ENCODE data around the gene DRG2. TPM values are rescaled to one million over a fixed set of nuclear protein-coding genes. Genes with fewer than 3 reads are reported as not detected.

Gene DRG2
- total and polyA plus RNA-seq, 2 donors (not counting 1 experiment from before 2014, with no cell fraction given) = 58.7 to 67.8 TPM

- no peak overlapping the region for H3K9ac ChIP-seq (ENCODE audit: low read length)
- H3K27ac Mint-ChIP-seq = no peak overlapping the region
- CTCF ChIA-PET = no interaction called here
Observed at GRCh38 chr17:18119166-18119745, 31.5 kb downstream of the DRG2 start.

GRCh38 chr17:18119938-18120337, 32.2 kb downstream of the DRG2 start:
- WGBS (ENCODE audit: insufficient coverage) = 98% methylated on average over 30 of the region's 30 CpGs
- intact Hi-C loops (cut with micrococcal nuclease) = no loop called here

More at GRCh38 chr17:18119166-18119745, 31.5 kb downstream of the DRG2 start:
- H3K4me2 ChIP-seq (replicated peaks; ENCODE audit: low read depth, low read length, poor library complexity, severe bottlenecking) = no peak overlapping the region
- H3K9me3 ChIP-seq (ENCODE audit: control extremely low read depth in 1 of 3, control insufficient read depth in 2 of 3, insufficient read depth in 1 of 3, low read length in 2 of 3) = peaks cover 0 to 21% (median 0%) of the 10 kb centered on the region in 3 donors
- Mint-ChIP-seq H3K4me3 (no peak overlapping the region), H3K4me1 (no peaks in the 10 kb centered on the region), H3K27me3 (no peaks in the 10 kb centered on the region), H3K9me3 (ENCODE audit: insufficient read depth) (peaks cover 2% of the 10 kb centered on the region)
- no peaks in the 10 kb centered on the region for H4K20me1 ChIP-seq (ENCODE audit: control insufficient read depth, insufficient read depth, low read length, poor library complexity, severe bottlenecking)
- no peak for ATAC-seq (ENCODE audit: low read depth)
- no peaks in the 10 kb centered on the region for H3K36me3 ChIP-seq (replicated peaks in 1 of 2; ENCODE audit: control extremely low read depth in 1 of 2, control insufficient read depth in 1 of 2, extremely low read depth in 1 of 2, insufficient read depth in 2 of 2, low read length in 1 of 2)
- no peak overlapping the region for H3K27ac ChIP-seq (ENCODE audit: low read length in 2 of 2)
- no peak for DNase-seq
- H3K4me3 ChIP-seq (ENCODE audit: control extremely low read depth in 1 of 5, extremely low read depth in 1 of 5, insufficient read depth in 1 of 5, low read depth in 2 of 5, low read length in 4 of 5) = no peak overlapping the region
- TF ChIP-seq EZH2 (IDR thresholded peaks at IDR 0.05; ENCODE audit: borderline replicate concordance, insufficient read depth, low read depth, low read length, poor library complexity, severe bottlenecking) (no peak), CTCF (IDR thresholded peaks at IDR 0.05) (no peak)
- H2AFZ ChIP-seq (ENCODE audit: insufficient read depth, low read depth, low read length, poor library complexity, severe bottlenecking) = no peak overlapping the region
- POLR2A ChIA-PET = no interaction called here
- H3K79me2 ChIP-seq (ENCODE audit: control insufficient read depth, insufficient read depth, low read length) = no peaks in the 10 kb centered on the region
- H3K4me1 ChIP-seq (ENCODE audit: control insufficient read depth in 2 of 2, insufficient read depth in 2 of 2, low read length in 2 of 2) = no peaks in the 10 kb centered on the region
- intact Hi-C loops (cut with micrococcal nuclease) = no loop called here
- H3K27me3 ChIP-seq (replicated peaks in 1 of 4; ENCODE audit: control extremely low read depth in 1 of 4, control insufficient read depth in 3 of 4, insufficient read depth in 4 of 4, low read length in 3 of 4) = peaks cover 0 to 5% (median 0%) of the 10 kb centered on the region in 4 experiments
- 97% methylated on average over 57 of the region's 57 CpGs for WGBS (ENCODE audit: insufficient coverage)

More at GRCh38 chr17:18119938-18120337, 32.2 kb downstream of the DRG2 start:
- ATAC-seq (ENCODE audit: low read depth) (no peak), DNase-seq (no peak)
- no peaks in the 10 kb centered on the region for H3K4me1 ChIP-seq (ENCODE audit: control insufficient read depth in 2 of 2, insufficient read depth in 2 of 2, low read length in 2 of 2)
- H3K27ac ChIP-seq (ENCODE audit: low read length in 2 of 2) = no peak overlapping the region
- no peak overlapping the region for H3K4me3 ChIP-seq (ENCODE audit: control extremely low read depth in 1 of 5, extremely low read depth in 1 of 5, insufficient read depth in 1 of 5, low read depth in 2 of 5, low read length in 4 of 5)
- Mint-ChIP-seq H3K4me1 (no peaks in the 10 kb centered on the region), H3K4me3 (no peak overlapping the region), H3K9me3 (ENCODE audit: insufficient read depth) (peaks cover 2% of the 10 kb centered on the region), H3K27me3 (no peaks in the 10 kb centered on the region), H3K27ac (no peak overlapping the region)
- ChIA-PET POLR2A (no interaction called here), CTCF (no interaction called here)
- H3K79me2 ChIP-seq (ENCODE audit: control insufficient read depth, insufficient read depth, low read length) = no peaks in the 10 kb centered on the region
- TF ChIP-seq EZH2 (IDR thresholded peaks at IDR 0.05; ENCODE audit: borderline replicate concordance, insufficient read depth, low read depth, low read length, poor library complexity, severe bottlenecking) (no peak), CTCF (IDR thresholded peaks at IDR 0.05) (no peak)
- no peak overlapping the region for H2AFZ ChIP-seq (ENCODE audit: insufficient read depth, low read depth, low read length, poor library complexity, severe bottlenecking)
- H3K4me2 ChIP-seq (replicated peaks; ENCODE audit: low read depth, low read length, poor library complexity, severe bottlenecking) = no peak overlapping the region
- no peaks in the 10 kb centered on the region for H3K36me3 ChIP-seq (replicated peaks in 1 of 2; ENCODE audit: control extremely low read depth in 1 of 2, control insufficient read depth in 1 of 2, extremely low read depth in 1 of 2, insufficient read depth in 2 of 2, low read length in 1 of 2)
- H3K9me3 ChIP-seq (ENCODE audit: control extremely low read depth in 1 of 3, control insufficient read depth in 2 of 3, insufficient read depth in 1 of 3, low read length in 2 of 3) = peaks cover 0 to 21% (median 0%) of the 10 kb centered on the region in 3 donors
- H3K27me3 ChIP-seq (replicated peaks in 1 of 4; ENCODE audit: control extremely low read depth in 1 of 4, control insufficient read depth in 3 of 4, insufficient read depth in 4 of 4, low read length in 3 of 4) = peaks cover 0 to 5% (median 0%) of the 10 kb centered on the region in 4 experiments
- H4K20me1 ChIP-seq (ENCODE audit: control insufficient read depth, insufficient read depth, low read length, poor library complexity, severe bottlenecking) = no peaks in the 10 kb centered on the region
- no peak overlapping the region for H3K9ac ChIP-seq (ENCODE audit: low read length)

All from B cell (primary cell).